HG03060 (cell line): ENCODE data around the gene FNDC11.
A peak's percentile ranks its signal among the peaks of the same experiment; 100 is the strongest.
"Not testable (repeated sequence)": the region's sequence is repeated elsewhere in the genome, so short reads cannot be mapped to it uniquely, and the experiment has no call there.

ENCODE experiments used
- ATAC-seq: cut with Tn5 transposase; IDR thresholded peaks from one replicate; pipeline ENCODE4 v1.9.1; 2021; ENCODE audit warnings: low read depth, moderate number of reproducible peaks; ENCODE audit not compliant: unreplicated experiment

Gene FNDC11

GRCh38 chr20:63552481-63553249 is 1.3 kb upstream of the FNDC11 start:
- no peak for ATAC-seq

- no peak for ATAC-seq
These were observed 567 bp upstream of the FNDC11 start for GRCh38 chr20:63553251-63553932.

DNA sequence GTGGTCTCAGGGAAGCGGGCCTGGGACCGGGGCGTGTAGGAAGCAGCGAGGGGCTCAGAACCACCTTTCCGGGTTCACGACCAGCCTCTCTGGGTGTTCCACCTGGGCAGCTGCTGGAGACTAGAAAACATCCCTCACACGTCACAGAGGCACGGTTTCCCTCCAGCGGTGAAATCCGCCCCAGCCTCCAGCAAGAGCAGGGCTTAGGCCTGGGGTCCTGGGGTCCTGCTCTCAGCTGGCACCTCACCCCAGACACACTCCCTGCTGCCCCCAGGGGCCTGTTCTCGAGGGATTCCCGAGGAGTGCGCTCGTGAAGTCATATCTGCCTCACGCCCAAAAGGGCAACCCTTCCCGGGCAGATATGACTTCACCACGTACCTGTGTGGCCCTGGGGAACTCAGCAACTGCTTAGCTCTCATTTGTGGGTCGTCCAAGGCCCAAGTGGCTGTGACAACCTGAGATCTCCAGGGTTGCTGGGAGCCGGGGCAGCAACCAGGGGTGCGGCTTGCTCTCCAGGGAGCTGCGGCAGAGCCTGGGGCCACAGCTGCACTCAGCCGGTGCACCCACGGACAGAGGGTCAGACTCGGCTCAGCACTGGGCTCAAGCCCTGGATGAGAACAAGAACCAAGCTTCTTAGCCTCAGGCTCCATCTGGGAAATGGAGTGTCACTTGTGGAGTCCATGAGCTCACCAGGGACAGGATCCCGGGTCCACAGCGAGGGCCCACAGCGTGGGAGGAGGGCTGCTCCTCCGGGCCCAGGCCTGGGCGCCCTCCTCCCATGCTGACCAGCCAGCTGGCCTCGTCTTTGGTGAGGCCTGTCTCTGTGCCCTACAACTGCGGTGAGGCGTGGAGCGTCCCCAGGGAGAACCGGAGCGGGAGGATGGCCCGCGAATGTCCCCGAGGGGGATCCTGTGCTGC is 661 bp downstream of the FNDC11 start:
- peak; percentile 32 for ATAC-seq

DNA sequence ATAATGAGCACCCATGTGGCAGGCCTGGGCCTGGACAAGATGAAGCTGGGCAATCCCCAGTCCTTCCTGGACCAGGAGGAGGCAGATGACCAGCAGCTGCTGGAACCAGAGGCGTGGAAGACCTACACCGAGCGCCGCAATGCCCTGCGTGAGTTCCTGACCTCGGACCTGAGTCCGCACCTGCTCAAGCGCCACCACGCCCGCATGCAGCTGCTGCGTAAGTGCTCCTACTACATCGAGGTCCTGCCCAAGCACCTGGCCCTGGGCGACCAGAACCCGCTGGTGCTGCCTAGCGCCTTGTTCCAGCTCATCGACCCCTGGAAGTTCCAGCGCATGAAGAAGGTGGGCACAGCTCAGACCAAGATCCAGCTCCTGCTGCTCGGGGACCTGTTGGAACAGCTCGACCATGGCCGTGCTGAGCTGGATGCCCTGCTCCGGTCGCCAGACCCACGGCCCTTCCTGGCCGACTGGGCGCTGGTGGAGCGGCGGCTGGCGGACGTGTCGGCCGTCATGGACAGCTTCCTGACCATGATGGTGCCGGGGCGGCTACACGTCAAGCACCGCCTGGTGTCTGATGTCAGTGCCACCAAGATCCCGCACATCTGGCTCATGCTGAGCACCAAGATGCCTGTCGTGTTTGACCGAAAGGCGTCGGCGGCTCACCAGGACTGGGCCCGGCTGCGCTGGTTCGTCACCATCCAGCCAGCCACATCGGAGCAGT is 1.9 kb downstream of the FNDC11 start:
- no peak for ATAC-seq

- no peak for ATAC-seq
These were observed 3.0 kb downstream of the FNDC11 start for GRCh38 chr20:63556873-63557478.

DNA sequence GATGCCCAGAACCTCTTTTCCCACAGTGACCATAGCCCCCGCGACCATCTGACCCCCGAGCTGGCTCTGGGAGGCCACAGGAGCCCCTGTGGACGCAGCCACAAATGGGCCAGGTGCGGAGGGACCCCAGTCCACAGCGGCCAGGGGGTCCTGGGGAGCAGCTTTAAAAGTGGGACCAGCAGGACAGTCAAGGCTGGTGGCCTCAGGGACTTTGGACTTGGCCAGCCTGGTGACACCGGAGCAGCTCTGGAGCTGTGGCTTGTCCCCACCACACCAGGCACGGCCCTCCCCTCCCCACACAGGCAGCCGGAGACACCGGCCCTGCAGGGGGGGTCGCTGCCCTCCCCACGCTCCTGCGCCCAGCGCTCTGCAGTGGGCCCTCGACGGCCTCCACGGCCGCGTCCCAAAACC is 3.5 kb downstream of the FNDC11 start:
- ATAC-seq: no peak

DNA sequence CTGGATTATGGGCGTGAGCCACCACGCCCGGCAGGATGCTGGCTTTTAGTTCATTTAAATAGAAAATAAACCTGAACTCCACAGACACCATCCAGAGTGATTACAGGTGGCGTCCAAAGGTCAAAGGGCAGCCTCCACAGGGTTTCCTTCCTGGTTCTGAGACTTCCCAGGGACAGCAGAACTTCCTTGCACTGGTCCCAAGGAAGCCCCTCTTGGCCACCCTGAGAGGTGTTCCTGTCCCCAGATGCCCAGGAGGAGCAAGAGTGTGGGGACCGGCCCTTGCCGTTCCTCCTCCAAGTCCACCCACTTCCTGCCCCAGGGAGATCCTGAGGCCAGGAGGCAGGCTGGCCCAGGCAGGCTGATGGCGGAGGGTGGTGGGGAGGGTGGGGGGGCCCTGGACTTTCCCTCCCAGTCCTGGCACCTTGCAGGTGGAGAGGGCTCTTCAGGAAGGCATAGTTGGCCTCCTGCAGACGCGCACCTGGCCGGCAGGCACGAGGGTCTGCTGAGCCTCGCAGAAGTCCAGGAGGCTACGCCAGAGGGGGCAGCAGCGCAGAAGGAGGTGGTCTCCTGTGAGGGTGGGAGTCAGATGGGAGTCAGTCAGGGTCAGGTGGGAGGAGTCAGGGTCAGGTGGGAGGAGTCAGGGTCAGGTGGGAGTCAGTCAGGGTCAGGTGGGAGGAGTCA is 5.0 kb downstream of the FNDC11 start:
- ATAC-seq: no peak

GRCh38 chr20:63559485-63560332 is 5.8 kb downstream of the FNDC11 start:
- not testable (repeated sequence) for ATAC-seq

DNA sequence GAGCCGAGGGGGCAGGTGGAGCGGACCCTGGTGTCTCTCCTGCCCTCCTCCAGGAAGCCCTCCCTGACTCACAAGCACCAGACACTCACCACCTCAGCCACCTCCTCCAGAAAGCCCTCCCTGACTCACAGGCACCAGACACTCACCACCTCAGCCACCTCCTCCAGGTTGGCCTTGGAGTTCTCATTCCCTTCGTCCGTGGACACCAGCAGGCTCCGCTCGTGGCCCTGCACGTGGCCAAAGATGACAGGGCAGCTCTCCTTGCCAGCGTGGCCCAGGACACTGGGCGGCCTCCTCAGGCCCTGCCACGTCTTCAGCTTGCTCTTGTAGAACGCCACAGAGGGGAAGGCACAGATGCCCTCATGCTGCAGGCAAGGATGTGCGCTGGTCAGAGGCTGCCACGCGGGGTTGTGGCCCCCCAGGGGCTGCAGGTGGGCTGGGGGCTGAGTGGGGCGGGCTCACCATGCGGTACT is 6.4 kb downstream of the FNDC11 start:
- no peak for ATAC-seq

DNA sequence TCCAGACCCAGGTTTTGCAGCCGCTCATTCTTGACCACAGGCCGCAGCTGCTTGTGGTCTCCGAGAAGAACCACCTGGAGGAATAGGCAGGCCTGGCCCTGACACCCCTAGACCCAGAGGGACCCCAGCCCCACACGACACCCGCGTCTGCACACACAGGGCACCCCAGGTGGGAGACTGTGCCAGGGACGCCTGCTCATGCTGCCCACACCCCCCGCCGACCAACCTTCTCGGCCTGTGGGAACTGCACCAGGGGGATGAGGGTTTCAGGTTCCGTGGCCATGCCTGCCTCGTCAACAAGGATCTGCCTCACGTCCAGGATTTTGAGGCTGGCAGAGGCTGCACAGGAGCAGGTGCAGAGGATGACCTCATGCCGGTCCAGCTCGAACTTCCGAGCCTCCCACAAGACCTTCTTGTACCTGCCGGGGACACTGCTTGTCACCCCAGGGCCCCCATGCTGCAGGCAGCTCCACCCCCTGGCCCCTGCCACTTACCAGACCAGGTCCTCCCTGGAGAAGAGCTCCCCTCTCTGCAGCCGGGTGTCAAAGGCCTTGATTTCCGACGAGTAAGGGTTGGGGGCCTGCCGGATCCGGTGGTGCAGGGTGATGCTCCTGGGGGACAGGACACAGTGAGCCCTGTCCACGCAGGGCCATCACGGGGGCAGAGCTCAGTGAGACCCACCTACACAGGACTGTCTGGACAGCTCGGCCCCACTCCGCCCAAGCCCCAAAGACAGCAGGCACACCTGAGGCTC is 7.1 kb downstream of the FNDC11 start:
- ATAC-seq: no peak

DNA sequence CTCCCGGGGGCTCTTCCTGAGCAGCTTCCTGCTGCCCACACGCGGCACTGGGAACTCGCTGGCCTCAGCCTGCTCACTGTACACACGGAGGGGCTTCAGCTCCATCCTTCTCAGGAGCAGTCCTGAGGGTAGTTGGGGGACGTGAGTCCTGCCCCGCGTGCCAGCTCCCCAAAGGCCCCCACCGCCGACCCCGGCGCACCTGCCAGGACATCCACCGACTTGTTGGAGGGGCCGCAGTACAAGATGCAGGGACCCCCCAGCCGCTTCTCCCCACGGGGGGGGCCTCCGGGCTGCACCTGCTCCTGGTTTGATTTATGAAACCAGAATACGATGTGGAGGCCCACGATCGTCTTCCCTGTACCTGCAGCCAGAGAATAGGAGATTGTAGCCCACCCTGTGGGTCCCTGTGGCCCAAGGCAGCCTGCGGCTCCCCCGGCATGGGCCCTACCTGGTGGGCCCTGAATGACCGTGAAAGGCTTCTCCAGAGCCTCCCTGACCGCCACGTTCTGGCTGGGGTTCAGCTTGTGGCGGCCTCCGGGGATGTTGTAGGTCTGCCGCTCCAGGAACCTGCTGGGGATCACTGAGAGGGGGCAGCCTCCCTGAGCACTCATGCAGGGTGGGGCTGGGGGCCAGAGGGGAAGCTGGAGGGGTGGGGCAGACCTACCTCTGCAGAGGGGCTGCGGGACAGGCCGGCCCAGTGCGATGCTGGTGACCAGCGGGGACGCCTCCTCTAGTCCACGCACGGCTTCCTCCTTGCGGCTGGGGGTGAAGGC is 7.9 kb downstream of the FNDC11 start:
- no peak for ATAC-seq

DNA sequence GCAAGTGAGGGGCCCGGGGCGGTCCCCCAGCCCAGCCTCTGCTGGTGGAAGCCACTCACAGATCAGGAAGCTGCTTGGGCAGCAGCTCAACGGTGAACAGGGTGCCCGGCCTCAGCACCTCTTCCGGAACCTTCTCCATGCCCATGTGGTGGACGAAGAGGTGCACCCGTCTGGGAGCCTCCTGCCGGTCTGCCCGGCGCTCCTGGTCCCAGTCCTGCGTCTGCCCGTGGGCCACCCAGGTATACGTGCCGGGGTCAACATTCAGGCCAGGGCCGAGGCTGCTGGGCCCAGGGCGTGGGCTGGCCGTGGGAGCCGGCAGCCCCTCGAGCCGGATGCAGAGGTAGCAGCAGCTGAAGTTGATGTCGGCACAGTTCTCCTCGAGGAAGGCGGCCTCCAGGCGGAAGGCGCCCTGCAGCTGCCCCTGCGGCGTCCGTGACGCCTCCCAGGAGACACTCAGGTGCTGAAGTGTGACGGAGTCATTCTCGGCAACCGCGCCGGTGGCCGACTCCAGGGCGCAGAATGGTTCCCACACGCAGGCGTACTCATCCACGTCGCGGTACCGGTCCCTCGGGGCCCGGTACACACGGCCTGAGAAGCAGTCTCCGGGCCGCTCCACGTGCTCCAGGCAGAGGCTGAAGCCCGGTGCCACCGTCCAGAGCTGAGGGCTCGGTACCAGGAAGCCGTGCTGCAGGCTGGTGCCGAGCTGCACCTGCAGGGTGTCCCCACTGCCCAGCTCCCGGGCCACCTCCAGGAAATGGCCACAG is 8.7 kb downstream of the FNDC11 start:
- no peak for ATAC-seq

- no peak for ATAC-seq
These were observed 9.4 kb downstream of the FNDC11 start for GRCh38 chr20:63563225-63563935.

DNA sequence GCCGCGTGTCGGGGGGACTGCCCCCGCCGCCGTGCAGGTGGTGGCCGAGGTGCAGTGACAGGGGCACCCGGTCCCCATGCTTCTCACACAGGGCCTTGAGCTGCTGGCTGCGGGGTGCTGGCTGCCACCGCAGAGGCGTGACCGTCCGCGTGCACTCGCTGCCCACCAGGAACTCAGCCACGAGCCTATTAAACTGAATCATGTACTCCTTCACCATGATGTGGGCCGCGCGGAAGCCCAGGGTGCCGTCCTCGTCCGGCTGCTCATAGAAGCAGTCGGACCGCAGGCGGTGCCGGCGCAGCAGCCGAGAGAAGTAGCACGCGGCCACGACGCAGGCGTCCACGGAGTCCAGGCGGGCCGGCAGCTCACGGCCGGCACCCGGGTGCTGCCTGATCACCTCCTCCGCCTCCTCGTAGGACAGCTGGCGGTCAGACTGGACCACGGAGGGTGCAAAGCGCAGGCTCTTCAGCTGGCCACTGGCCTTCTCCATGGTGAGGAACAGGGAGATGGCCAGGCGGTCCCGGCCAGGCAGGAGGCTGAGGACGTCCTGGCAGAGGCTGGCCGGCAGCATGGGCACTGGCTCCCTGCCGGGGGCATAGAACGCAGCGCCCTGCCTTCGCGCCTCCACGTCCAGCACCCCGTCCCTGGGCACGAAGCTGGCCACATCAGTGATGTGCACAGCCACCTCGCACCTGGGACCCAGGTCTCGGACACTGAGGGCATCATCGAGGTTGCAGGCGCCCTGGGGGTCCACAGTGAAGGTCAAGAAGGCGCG is 10.3 kb downstream of the FNDC11 start:
- no peak for ATAC-seq
